GM12874 (cell line): ENCODE data around the gene KIF5C.

ENCODE experiments used
- TF ChIP-seq, protein P1 (sequence below): IDR thresholded peaks from 2 replicates; pipeline ENCODE4 v1.5.1; 2011; ENCODE audit warnings: low read depth, mild to moderate bottlenecking, control low read depth, low read length, moderate library complexity; ENCODE audit not compliant: insufficient read depth

The KIF5C gene

DNA sequence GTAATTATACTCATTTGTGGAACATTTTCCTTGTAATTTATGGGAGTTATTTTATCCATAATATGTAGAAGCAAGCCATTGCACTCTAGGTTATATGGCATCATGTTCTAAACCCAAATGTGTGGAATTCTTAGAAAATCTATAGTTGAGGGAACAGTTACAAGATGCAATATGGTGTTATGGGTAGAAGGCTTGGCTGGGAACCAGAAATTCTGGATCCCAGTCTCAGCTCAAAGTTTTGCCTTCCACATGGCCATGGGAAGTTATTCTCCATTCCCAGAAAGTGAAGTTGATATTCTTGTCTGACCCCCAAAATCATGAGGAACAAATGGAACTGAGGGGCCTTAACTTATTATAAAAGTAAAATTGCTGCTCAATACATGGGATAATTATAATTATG, 38.0 kb downstream of the KIF5C start:
- TF ChIP-seq, protein P1, sequence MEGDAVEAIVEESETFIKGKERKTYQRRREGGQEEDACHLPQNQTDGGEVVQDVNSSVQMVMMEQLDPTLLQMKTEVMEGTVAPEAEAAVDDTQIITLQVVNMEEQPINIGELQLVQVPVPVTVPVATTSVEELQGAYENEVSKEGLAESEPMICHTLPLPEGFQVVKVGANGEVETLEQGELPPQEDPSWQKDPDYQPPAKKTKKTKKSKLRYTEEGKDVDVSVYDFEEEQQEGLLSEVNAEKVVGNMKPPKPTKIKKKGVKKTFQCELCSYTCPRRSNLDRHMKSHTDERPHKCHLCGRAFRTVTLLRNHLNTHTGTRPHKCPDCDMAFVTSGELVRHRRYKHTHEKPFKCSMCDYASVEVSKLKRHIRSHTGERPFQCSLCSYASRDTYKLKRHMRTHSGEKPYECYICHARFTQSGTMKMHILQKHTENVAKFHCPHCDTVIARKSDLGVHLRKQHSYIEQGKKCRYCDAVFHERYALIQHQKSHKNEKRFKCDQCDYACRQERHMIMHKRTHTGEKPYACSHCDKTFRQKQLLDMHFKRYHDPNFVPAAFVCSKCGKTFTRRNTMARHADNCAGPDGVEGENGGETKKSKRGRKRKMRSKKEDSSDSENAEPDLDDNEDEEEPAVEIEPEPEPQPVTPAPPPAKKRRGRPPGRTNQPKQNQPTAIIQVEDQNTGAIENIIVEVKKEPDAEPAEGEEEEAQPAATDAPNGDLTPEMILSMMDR: no peak

DNA sequence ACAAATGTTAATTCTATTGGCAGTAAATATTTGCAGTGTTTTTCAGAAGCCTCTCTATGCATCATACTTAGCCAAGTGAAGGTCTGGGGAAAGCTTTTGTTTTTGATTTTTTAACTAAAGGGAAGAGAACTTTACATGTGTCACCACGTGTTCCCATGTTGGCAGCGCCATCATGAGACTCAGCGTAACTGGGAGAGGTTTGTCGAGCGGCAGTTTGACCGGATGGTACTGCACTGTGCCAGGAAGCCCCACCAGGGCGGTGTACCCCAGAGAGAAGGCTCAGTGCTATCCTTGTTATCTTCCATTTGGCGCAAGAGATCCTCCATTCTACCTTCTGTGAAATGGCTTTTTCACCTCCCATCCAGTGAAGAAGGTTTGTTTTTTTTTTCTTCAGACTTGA, 38.5 kb downstream of the KIF5C start:
- TF ChIP-seq, protein P1: no peak

DNA sequence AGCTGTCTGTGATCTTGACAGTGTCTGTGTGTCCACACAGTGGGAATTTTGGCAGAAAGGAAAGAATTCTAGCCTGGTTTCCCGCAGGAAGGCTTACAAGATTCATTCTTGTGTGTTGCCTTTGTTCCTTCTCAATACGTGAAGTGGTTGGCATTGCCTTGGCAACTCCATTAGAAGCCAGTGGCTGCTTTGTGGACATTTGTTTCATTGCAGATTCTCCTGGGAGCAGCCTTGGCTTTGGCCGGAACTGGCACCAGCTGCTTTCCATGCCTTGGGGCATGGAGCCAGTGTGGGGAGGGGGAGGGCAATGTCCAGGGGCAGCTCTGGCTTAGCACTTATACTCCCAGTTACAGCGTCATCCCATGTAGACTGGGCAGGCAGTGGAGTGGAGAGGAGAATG, 39.4 kb downstream of the KIF5C start:
- TF ChIP-seq, protein P1: no peak

DNA sequence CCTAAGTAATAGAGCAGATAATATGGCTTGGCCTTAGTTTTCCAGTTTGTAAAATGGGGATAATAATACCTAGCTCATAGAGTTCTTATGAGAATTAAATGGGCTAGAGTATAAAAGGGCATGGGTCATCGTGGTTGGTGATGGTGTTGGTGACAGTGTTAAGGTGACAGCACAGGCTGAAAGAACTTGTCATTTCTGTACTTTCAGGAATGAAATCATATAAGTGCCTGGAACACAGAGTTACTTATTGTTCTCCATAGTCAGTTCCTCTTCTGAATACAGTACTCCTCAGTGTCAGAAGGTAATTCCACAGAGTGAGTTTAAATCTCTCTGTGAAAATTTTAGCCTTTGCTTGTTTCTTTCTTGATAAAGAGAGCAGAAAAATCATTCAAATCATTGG, 42.4 kb downstream of the KIF5C start:
- TF ChIP-seq, protein P1: no peak

DNA sequence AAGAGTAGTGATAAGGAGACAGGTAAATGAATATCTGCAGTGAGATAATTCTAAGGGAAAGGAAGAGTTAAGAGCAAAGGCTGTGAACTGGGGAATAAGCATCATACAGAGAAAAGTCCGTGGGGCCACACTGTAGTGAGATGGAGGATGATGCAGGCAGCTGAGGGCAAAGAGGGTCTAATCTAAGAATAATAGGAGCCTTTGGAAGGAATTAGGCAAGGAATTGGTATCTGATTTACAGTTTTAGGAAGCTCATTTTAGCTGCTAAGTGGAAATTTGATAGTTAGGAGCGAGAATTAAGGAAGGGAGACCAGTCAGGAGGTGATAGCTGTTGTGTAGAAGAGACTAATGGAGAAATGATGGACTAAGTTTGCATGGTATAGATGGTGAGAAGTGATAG, 43.5 kb downstream of the KIF5C start:
- TF ChIP-seq, protein P1: no peak

DNA sequence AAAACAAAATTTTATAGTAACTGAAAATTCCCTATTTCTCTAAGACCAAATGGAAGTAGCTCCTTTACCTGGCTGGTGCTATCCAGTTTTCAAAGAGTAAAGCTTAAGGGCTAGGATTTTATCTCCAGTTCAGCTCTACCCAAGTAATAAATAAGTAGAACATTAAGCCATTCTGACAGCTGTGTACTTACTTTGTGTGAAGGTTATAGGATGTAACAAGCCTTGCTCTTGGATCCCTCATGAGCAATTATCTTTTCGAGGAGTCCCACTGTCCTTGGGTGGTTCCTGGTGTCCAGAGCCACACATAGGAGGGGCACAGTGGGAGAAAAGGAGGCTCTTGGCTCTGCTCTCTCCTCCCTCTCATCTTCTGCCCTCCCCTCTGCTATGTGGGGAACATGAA, 45.5 kb downstream of the KIF5C start:
- TF ChIP-seq, protein P1: no peak

DNA sequence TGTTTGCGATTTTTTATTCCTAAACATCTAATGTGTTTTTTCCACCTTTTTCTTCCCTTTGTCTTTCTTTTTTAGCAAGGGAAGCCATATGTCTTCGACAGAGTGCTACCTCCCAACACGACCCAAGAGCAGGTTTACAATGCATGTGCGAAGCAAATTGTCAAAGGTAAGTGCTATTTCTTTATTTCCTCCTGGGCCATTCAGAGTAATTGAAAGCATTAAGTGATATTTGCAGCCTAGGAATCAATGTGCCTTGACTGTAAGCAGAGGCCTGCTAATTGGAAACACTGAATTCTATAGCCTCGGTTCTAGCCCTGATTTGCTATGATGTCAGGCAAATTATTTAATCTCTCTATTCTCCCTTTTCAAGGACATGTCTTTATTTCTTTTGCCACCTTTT, 47.0 kb downstream of the KIF5C start:
- TF ChIP-seq, protein P1: no peak
